ENCODE data around the gene ZNF223. TPM values are rescaled to one million over a fixed set of nuclear protein-coding genes. Genes with fewer than 3 reads are reported as not detected.

ZNF223 gene
- total RNA-seq, 2 experiments from 2014 or later: 0.67 to 2.2 TPM

- ATAC-seq (peak; percentile 76), DNase-seq (peak; percentile 29)
- H3K9me3 Mint-ChIP-seq: peaks cover 8% of the 10 kb centered on the region
- no peak for TF ChIP-seq CTCF (IDR thresholded peaks at IDR 0.05)
- H3K27me3 Mint-ChIP-seq: no peaks in the 10 kb centered on the region
- H3K4me1 Mint-ChIP-seq (ENCODE audit: low read depth): peaks cover 20% of the 10 kb centered on the region
- H3K27ac Mint-ChIP-seq: peak overlapping the region; percentile 81
- CTCF ChIA-PET: interaction anchor here (0.7 kb wide), 1 partner anchor 120 kb away, joined by 3 read pairs; no protein-coding TSS in a partner anchor
- H3K4me3 Mint-ChIP-seq: peak overlapping the region; percentile 84
- intact Hi-C loops (cut with micrococcal nuclease): no loop called here
- H3K36me3 Mint-ChIP-seq (ENCODE audit: low read depth): peaks cover 27% of the 10 kb centered on the region
- POLR2A ChIA-PET: interaction anchor here (0.6 kb wide), 1 partner anchor 476 kb away, joined by 3 read pairs; the partner anchor contains the start of gene XRCC1
Measured at GRCh38 chr19:44050740-44051649, 841 bp upstream of the ZNF223 start.

GRCh38 chr19:44055870-44056269, 4.0 kb downstream of the ZNF223 start:
- DNase-seq: no peak
- H3K36me3 Mint-ChIP-seq (ENCODE audit: low read depth): peaks cover 50% of the 10 kb centered on the region
- TF ChIP-seq CTCF (IDR thresholded peaks at IDR 0.05): no peak
- H3K27ac Mint-ChIP-seq: no peak overlapping the region
- ATAC-seq: no peak
- ChIA-PET CTCF (no interaction called here), POLR2A (no interaction called here)
- peaks cover 18% of the 10 kb centered on the region for H3K4me1 Mint-ChIP-seq (ENCODE audit: low read depth)
- H3K4me3 Mint-ChIP-seq: no peak overlapping the region
- intact Hi-C loops (cut with micrococcal nuclease): no loop called here
- H3K9me3 Mint-ChIP-seq: peaks cover 8% of the 10 kb centered on the region
- H3K27me3 Mint-ChIP-seq: no peaks in the 10 kb centered on the region

- POLR2A ChIA-PET: no interaction called here
- no peak overlapping the region for H3K27ac Mint-ChIP-seq
- DNase-seq (no peak), ATAC-seq (no peak)
- no peak for TF ChIP-seq CTCF (IDR thresholded peaks at IDR 0.05)
- CTCF ChIA-PET: no interaction called here
- H3K4me3 Mint-ChIP-seq: no peak overlapping the region
- H3K27me3 Mint-ChIP-seq: no peaks in the 10 kb centered on the region
- peaks cover 13% of the 10 kb centered on the region for H3K9me3 Mint-ChIP-seq
- intact Hi-C loops (cut with micrococcal nuclease): no loop called here
- H3K4me1 Mint-ChIP-seq (ENCODE audit: low read depth): no peaks in the 10 kb centered on the region
- H3K36me3 Mint-ChIP-seq (ENCODE audit: low read depth): peaks cover 68% of the 10 kb centered on the region
Measured at GRCh38 chr19:44059229-44059628, 7.4 kb downstream of the ZNF223 start.

- H3K4me3 Mint-ChIP-seq: no peak overlapping the region
- DNase-seq (no peak), ATAC-seq (no peak)
- peaks cover 16% of the 10 kb centered on the region for H3K9me3 Mint-ChIP-seq
- no peak overlapping the region for H3K27ac Mint-ChIP-seq
- H3K4me1 Mint-ChIP-seq (ENCODE audit: low read depth): no peaks in the 10 kb centered on the region
- H3K27me3 Mint-ChIP-seq: no peaks in the 10 kb centered on the region
- intact Hi-C loops (cut with micrococcal nuclease): no loop called here
- peaks cover 66% of the 10 kb centered on the region for H3K36me3 Mint-ChIP-seq (ENCODE audit: low read depth)
- ChIA-PET CTCF (no interaction called here), POLR2A (interaction anchor here (0.6 kb wide), 1 partner anchor 53 kb away, joined by 5 read pairs; no protein-coding TSS in a partner anchor)
- TF ChIP-seq CTCF (IDR thresholded peaks at IDR 0.05): no peak
Measured at GRCh38 chr19:44061038-44061437, 9.2 kb downstream of the ZNF223 start.

GRCh38 chr19:44066305-44066704, 14.5 kb downstream of the ZNF223 start:
- no peak for TF ChIP-seq CTCF (IDR thresholded peaks at IDR 0.05)
- peaks cover 4% of the 10 kb centered on the region for H3K4me1 Mint-ChIP-seq (ENCODE audit: low read depth)
- H3K9me3 Mint-ChIP-seq: peaks cover 47% of the 10 kb centered on the region
- no peak for ATAC-seq
- H3K27ac Mint-ChIP-seq: no peak overlapping the region
- H3K27me3 Mint-ChIP-seq: no peaks in the 10 kb centered on the region
- POLR2A ChIA-PET: interaction anchor here (0.9 kb wide), 1 partner anchor 11 kb away, joined by 3 read pairs; no protein-coding TSS in a partner anchor
- intact Hi-C loops (cut with micrococcal nuclease): no loop called here
- H3K4me3 Mint-ChIP-seq: no peak overlapping the region
- CTCF ChIA-PET: no interaction called here
- DNase-seq: no peak
- H3K36me3 Mint-ChIP-seq (ENCODE audit: low read depth): peaks cover 63% of the 10 kb centered on the region

Measured in activated CD8-positive, alpha-beta T cell treated with anti-CD3 and anti-CD28 coated beads for 36 hours (primary cell).